IMR-90 (cell line): ENCODE results near the gene SCML2. TPM values are rescaled to one million over a fixed set of nuclear protein-coding genes. Genes with fewer than 3 reads are reported as not detected.

Experiments used
- ATAC-seq: fragments of 200-7000 bp; cut with Tn5 transposase; 2 replicates; pipeline ENCODE4 v1.9.1; 2020; ENCODE audit warnings: low read depth, mild to moderate bottlenecking, moderate library complexity
- BruUV-seq: library from RNA; stranded (reverse); fragments of 400-500 nt; replicated peaks from 2 replicates; lab custom pipeline; 2021; lab: Mats Ljungman, UMichigan
- CTCF ChIA-PET: fragments of 300-600 bp; formaldehyde crosslinking; extraction: SDS; loops from one replicate; lab custom pipeline; 2021; ENCODE audit warnings: antibody characterized with exemption; lab: Yijun Ruan, JAX
- POLR2A ChIA-PET: fragments of 300-600 bp; sonication (Branson Sonifier 250); formaldehyde crosslinking; loops from one replicate; lab custom pipeline; 2022; ENCODE audit warnings: antibody characterized with exemption; ENCODE audit not compliant: unreplicated experiment; lab: Charles Lee
- DNase-seq: peaks from one replicate; pipeline ENCODE4 v3.0.0; 2013
- H2AFZ ChIP-seq: replicated peaks from 2 replicates; pipeline ENCODE3; 2013; ENCODE audit warnings: low read length, mild to moderate bottlenecking; ENCODE audit not compliant: poor library complexity
- H2AK5ac ChIP-seq: 2 replicates; pipeline ENCODE4 v1.6.1; 2013; ENCODE audit warnings: low read depth, low read length, inconsistent platforms
- H2AK9ac ChIP-seq: replicated peaks from 2 replicates; pipeline ENCODE3; 2013; ENCODE audit warnings: mild to moderate bottlenecking, low read depth, low read length, moderate library complexity; ENCODE audit not compliant: poor library complexity
- H2BK120ac ChIP-seq: 2 replicates; pipeline ENCODE4 v1.6.1; 2013; ENCODE audit warnings: low read depth, low read length, inconsistent platforms
- H2BK15ac ChIP-seq: 3 replicates; pipeline ENCODE4 v1.6.1; 2013; ENCODE audit warnings: low read depth, low read length, inconsistent platforms
- H2BK20ac ChIP-seq: 2 replicates; pipeline ENCODE4 v1.6.1; 2013; ENCODE audit warnings: low read depth, mild to moderate bottlenecking, inconsistent platforms, low read length, moderate library complexity
- H2BK5ac ChIP-seq: 2 replicates; pipeline ENCODE4 v1.6.1; 2013; ENCODE audit warnings: mild to moderate bottlenecking, low read depth, low read length, inconsistent platforms; ENCODE audit not compliant: poor library complexity, severe bottlenecking
- H3K14ac ChIP-seq: replicated peaks from 2 replicates; pipeline ENCODE4 v1.6.1; 2013; ENCODE audit warnings: low read depth, low read length, inconsistent platforms
- H3K18ac ChIP-seq: 2 replicates; pipeline ENCODE4 v1.6.1; 2013; ENCODE audit warnings: low read depth, low read length, control low read depth
- H3K23ac ChIP-seq: 2 replicates; pipeline ENCODE4 v1.6.1; 2013; ENCODE audit warnings: low read depth, low read length, inconsistent platforms
- H3K27ac ChIP-seq: 2 replicates; pipeline ENCODE4 v1.5.1; 2013; ENCODE audit warnings: mild to moderate bottlenecking, control low read depth, low read length; ENCODE audit not compliant: insufficient read depth
- H3K27me3 ChIP-seq: 2 replicates; pipeline ENCODE4 v1.6.1; 2013; ENCODE audit warnings: low read length; ENCODE audit not compliant: control insufficient read depth, insufficient read depth
- H3K36me3 ChIP-seq: 2 replicates; pipeline ENCODE4 v1.6.1; 2013; ENCODE audit warnings: low read length, mixed read lengths; ENCODE audit not compliant: control insufficient read depth, insufficient read depth
- H3K4ac ChIP-seq: 2 replicates; pipeline ENCODE4 v1.6.1; 2013; ENCODE audit warnings: low read depth, low read length, inconsistent platforms
- H3K4me1 ChIP-seq: 2 replicates; pipeline ENCODE4 v1.6.1; 2013; ENCODE audit warnings: low read length, mixed read lengths; ENCODE audit not compliant: control insufficient read depth, insufficient read depth
- H3K4me2 ChIP-seq: 2 replicates; pipeline ENCODE4 v1.6.1; 2013; ENCODE audit warnings: low read depth, mild to moderate bottlenecking, control low read depth, low read length, moderate library complexity
- H3K4me3 ChIP-seq: 2 replicates; pipeline ENCODE4 v1.5.1; 2013; ENCODE audit warnings: low read depth, mild to moderate bottlenecking, control low read depth, low read length, moderate library complexity; ENCODE audit not compliant: insufficient read depth
- H3K56ac ChIP-seq: 2 replicates; pipeline ENCODE4 v1.6.1; 2013; ENCODE audit warnings: low read length, inconsistent platforms; ENCODE audit not compliant: insufficient read depth; ENCODE audit errors: extremely low read depth
- H3K79me1 ChIP-seq, 2 experiments: 2 replicates each; pipeline ENCODE4 v1.6.1; 2013; ENCODE audit warnings: low read length in 2 of 2, inconsistent platforms in 1 of 2, low read depth in 1 of 2
- H3K9ac ChIP-seq: 2 replicates; pipeline ENCODE4 v1.6.1; 2013; ENCODE audit warnings: low read depth, low read length, control low read depth
- H3K9me1 ChIP-seq: 2 replicates; pipeline ENCODE4 v1.6.1; 2013; ENCODE audit warnings: low read length, inconsistent platforms; ENCODE audit not compliant: insufficient read depth
- H3K9me3 ChIP-seq: 2 replicates; pipeline ENCODE4 v1.6.1; 2013; ENCODE audit warnings: low read length; ENCODE audit not compliant: control insufficient read depth, insufficient read depth
- H4K20me1 ChIP-seq: 2 replicates; pipeline ENCODE4 v1.6.1; 2013; ENCODE audit warnings: low read length, inconsistent platforms; ENCODE audit not compliant: insufficient read depth
- H4K5ac ChIP-seq: 2 replicates; pipeline ENCODE4 v1.6.1; 2013; ENCODE audit warnings: mild to moderate bottlenecking, low read depth, low read length, control low read depth
- H4K8ac ChIP-seq, 2 experiments: 2 replicates each; pipeline ENCODE4 v1.6.1; 2013; ENCODE audit warnings: low read depth in 2 of 2, low read length in 2 of 2, control low read depth in 1 of 2, inconsistent platforms in 1 of 2
- H4K91ac ChIP-seq: 2 replicates; pipeline ENCODE4 v1.6.1; 2013; ENCODE audit warnings: low read depth, low read length, inconsistent platforms; ENCODE audit not compliant: insufficient read depth
- BHLHE40 ChIP-seq: fragments of 150-350 bp; IDR thresholded peaks from 2 replicates; pipeline ENCODE4 v1.6.1; 2016; ENCODE audit warnings: mild to moderate bottlenecking, low read depth, low read length
- CEBPB ChIP-seq: IDR thresholded peaks from 2 replicates; pipeline ENCODE4 v1.6.1; 2012; ENCODE audit warnings: low read depth, low read length, improper control_type of control experiment
- CHD1 ChIP-seq: IDR thresholded peaks from 2 replicates; pipeline ENCODE4 v1.6.1; 2012; ENCODE audit warnings: low read depth, low read length, improper control_type of control experiment
- MAFK ChIP-seq: IDR thresholded peaks from 2 replicates; pipeline ENCODE4 v1.6.1; 2012; ENCODE audit warnings: low read depth, low read length, improper control_type of control experiment
- MXI1 ChIP-seq: IDR thresholded peaks from 2 replicates; pipeline ENCODE4 v1.6.1; 2012; ENCODE audit warnings: low read depth, mild to moderate bottlenecking, low read length, moderate library complexity, borderline replicate concordance
- SMC3 ChIP-seq: fragments of 150-350 bp; IDR thresholded peaks from 2 replicates; pipeline ENCODE4 v1.6.1; 2016; ENCODE audit warnings: low read depth, mild to moderate bottlenecking, antibody characterized with exemption, low read length, moderate library complexity
- WGBS, 2 experiments: methylation state at CpG; one replicate each; pipeline versions ENCODE4 v1.1.5 to v1.1.7; 2013; ENCODE audit warnings: missing lambda C conversion rate in 2 of 2; ENCODE audit not compliant: insufficient read length in 1 of 2; ENCODE audit errors: extremely low coverage in 2 of 2; 5-methylcytosine and 5-hydroxymethylcytosine counted together
- dilution Hi-C: fragments of 300-500 bp; cut with HindIII; formaldehyde crosslinking; loops from one replicate; pipeline ENCODE4 v1.14.3; 2018; ENCODE audit warnings: low sequenced_read_pairs; ENCODE audit not compliant: unreplicated experiment
- in situ Hi-C: fragments of 300-500 bp; cut with MboI; formaldehyde crosslinking; loops from 3 replicates; pipeline ENCODE4 v1.14.3; 2019; ENCODE audit warnings: low sequenced_read_pairs, inconsistent platforms, mixed read lengths
- intact Hi-C: fragments of 100-400 bp; cut with micrococcal nuclease; formaldehyde crosslinking; loops from 2 replicates; pipeline ENCODE4 v1.10.0; 2022
- polyA plus RNA-seq, 3 experiments: library from polyadenylated mRNA; depleted of rRNA; stranded (reverse); fragments of >200 nt; gene quantifications; 2 replicates each; pipeline ENCODE4 v1.2.3, GENCODE V29; 2012; ENCODE audit warnings: low replicate concordance in 1 of 3
- total RNA-seq: library from RNA; depleted of rRNA; stranded (reverse); fragments of >200 nt; gene quantifications from 2 replicates; pipeline ENCODE4 v1.2.3, GENCODE V29; 2012
- TF ChIP-seq, protein P1 (sequence below): fragments of 150-350 bp; IDR thresholded peaks from 2 replicates; pipeline ENCODE4 v1.6.1; 2017; ENCODE audit warnings: mild to moderate bottlenecking, antibody characterized with exemption, low read length, low read depth
- TF ChIP-seq, protein P2 (sequence below): conservative IDR thresholded peaks from 2 replicates; pipeline ENCODE4 v1.5.1; 2012; ENCODE audit warnings: mild to moderate bottlenecking, low read depth, low read length, improper control_type of control experiment
- TF ChIP-seq, protein P3 (sequence below): fragments of 150-350 bp; IDR thresholded peaks from 2 replicates; pipeline ENCODE4 v1.6.1; 2016; ENCODE audit warnings: low read depth, mild to moderate bottlenecking, low read length, moderate library complexity, borderline replicate concordance

The SCML2 gene
- total and polyA plus RNA-seq, 2 of the 4 experiments (the other 2 are of a cell fraction), result 1.3 to 1.7 TPM

DNA sequence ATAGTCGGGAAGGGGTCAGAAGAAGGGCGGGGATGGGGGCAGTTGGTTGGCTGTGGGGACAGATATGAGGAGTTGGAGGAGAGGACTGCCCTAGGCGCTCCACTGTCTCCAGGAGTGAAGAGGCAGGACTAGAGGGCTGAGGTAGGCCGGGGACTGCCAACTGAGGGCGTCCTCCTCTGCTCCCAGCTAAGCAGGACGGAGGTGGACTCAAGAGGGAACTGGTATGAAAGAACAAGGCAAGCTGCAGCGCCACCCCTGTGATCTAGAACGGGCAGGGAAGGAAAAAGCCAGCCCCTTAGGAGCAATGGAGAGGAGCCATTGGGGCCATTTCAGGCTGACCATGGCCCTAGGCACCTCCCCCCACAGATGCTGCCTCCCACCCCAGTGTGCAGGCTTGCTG is 147.8 kb downstream of the SCML2 start:
- WGBS, 2 experiments, result 0% methylated on average over 1 of the region's 8 CpGs; no CpG with 5 or more reads in 1 of the 2 experiments

More for the DNA sequence above, 147.8 kb downstream of the SCML2 start:
- ChIA-PET CTCF (no interaction called here), POLR2A (no interaction called here)
- Histone ChIP-seq H2AK9ac (no peak overlapping the region), H3K9me1 (no peaks in the 10 kb centered on the region), H3K4me1 (no peaks in the 10 kb centered on the region), H4K5ac (no peak overlapping the region), H3K9me3 (no peaks in the 10 kb centered on the region), H3K23ac (no peak overlapping the region), H3K4ac (no peak overlapping the region), H4K91ac (no peak overlapping the region), H3K27ac (no peak overlapping the region), H2BK15ac (no peak overlapping the region), H3K4me2 (no peak overlapping the region), H2BK5ac (no peak overlapping the region), H3K4me3 (no peak overlapping the region), H2BK120ac (no peak overlapping the region), H2BK20ac (no peak overlapping the region), H3K27me3 (no peaks in the 10 kb centered on the region; the same call in 1 of the 2 replicates), H3K36me3 (no peaks in the 10 kb centered on the region), H3K79me1 (no peaks in the 10 kb centered on the region), H4K20me1 (no peaks in the 10 kb centered on the region), H3K14ac (no peak overlapping the region), H3K18ac (no peak overlapping the region), H4K8ac (no peak overlapping the region), H2AFZ (no peak overlapping the region), H3K9ac (no peak overlapping the region), H2AK5ac (no peak overlapping the region), H3K56ac (no peak overlapping the region)
- TF ChIP-seq BHLHE40 (no peak), MXI1 (no peak), CHD1 (no peak), CEBPB (no peak), SMC3 (no peak), MAFK (no peak)
- TF ChIP-seq, protein P1, sequence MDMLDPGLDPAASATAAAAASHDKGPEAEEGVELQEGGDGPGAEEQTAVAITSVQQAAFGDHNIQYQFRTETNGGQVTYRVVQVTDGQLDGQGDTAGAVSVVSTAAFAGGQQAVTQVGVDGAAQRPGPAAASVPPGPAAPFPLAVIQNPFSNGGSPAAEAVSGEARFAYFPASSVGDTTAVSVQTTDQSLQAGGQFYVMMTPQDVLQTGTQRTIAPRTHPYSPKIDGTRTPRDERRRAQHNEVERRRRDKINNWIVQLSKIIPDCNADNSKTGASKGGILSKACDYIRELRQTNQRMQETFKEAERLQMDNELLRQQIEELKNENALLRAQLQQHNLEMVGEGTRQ, result no peak
- TF ChIP-seq, protein P2, sequence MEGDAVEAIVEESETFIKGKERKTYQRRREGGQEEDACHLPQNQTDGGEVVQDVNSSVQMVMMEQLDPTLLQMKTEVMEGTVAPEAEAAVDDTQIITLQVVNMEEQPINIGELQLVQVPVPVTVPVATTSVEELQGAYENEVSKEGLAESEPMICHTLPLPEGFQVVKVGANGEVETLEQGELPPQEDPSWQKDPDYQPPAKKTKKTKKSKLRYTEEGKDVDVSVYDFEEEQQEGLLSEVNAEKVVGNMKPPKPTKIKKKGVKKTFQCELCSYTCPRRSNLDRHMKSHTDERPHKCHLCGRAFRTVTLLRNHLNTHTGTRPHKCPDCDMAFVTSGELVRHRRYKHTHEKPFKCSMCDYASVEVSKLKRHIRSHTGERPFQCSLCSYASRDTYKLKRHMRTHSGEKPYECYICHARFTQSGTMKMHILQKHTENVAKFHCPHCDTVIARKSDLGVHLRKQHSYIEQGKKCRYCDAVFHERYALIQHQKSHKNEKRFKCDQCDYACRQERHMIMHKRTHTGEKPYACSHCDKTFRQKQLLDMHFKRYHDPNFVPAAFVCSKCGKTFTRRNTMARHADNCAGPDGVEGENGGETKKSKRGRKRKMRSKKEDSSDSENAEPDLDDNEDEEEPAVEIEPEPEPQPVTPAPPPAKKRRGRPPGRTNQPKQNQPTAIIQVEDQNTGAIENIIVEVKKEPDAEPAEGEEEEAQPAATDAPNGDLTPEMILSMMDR, result no peak
- TF ChIP-seq, protein P3, sequence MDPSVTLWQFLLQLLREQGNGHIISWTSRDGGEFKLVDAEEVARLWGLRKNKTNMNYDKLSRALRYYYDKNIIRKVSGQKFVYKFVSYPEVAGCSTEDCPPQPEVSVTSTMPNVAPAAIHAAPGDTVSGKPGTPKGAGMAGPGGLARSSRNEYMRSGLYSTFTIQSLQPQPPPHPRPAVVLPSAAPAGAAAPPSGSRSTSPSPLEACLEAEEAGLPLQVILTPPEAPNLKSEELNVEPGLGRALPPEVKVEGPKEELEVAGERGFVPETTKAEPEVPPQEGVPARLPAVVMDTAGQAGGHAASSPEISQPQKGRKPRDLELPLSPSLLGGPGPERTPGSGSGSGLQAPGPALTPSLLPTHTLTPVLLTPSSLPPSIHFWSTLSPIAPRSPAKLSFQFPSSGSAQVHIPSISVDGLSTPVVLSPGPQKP, result no peak
- intact Hi-C loops, result no loop called here
- dilution Hi-C loops, result no loop called here
- DNase-seq, result no peak
- in situ Hi-C loops, result no loop called here
- BruUV-seq, result no TSS peak
- no peak for ATAC-seq
